GM12892 (cell line): ENCODE measurements around the gene LYRM7.

Source experiments
- POLR2A ChIP-seq: IDR thresholded peaks from 2 replicates; pipeline ENCODE4 v1.6.1; 2011; ENCODE audit warnings: low read depth, low read length, control low read depth
- POLR2AphosphoS5 ChIP-seq: IDR thresholded peaks from 2 replicates; pipeline ENCODE4 v1.6.1; 2011; ENCODE audit warnings: low read depth, low read length, control low read depth
- TAF1 ChIP-seq: IDR thresholded peaks from 2 replicates; pipeline ENCODE4 v1.6.1; 2011; ENCODE audit warnings: low read depth, mild to moderate bottlenecking, control low read depth, low read length, borderline replicate concordance

DNA sequence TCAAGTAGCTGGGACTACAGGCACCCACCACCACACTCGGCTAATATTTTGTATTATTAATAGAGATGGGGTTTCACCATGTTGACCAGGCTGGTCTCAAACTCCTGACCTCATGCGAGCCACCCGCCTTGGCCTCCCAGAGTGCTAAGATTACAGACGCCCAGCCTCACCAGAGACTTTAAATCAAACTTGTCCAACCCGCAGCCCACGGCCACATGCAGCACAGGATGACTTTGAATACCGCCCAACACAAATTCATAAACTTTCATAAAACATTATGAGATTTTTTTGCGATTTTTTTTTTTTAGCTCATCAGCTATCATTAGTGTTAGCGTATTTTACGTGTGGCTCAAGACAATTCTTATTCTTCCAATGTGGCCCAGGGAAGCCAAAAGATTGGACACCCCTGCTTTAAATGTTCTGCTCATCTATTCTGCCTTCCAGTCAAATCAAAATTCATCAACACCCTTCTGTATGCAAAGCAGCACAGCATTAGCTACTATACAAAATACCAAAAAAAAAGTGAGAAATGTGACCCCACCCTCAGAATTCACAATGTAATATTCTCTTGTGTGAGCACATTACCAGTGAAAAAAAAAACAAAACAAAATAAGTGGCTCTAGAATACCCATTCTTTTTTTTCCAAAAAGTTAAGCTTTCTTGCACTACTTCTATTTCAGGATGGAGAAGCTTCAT lies 50.4 kb downstream of the LYRM7 start:
- TF ChIP-seq POLR2A, result no peak
- TF ChIP-seq POLR2AphosphoS5, result no peak
- TF ChIP-seq TAF1, result no peak
